H1 (cell line): ENCODE results near the gene DPEP3. TPM values are rescaled to one million over a fixed set of nuclear protein-coding genes. Genes with fewer than 3 reads are reported as not detected.

Experiments
- CTCF ChIA-PET: fragments of 300-600 bp; sonication (Branson Sonifier 250); formaldehyde crosslinking; loops from one replicate; lab custom pipeline; 2021; ENCODE audit not compliant: partially characterized antibody; lab: Charles Lee
- POLR2A ChIA-PET: fragments of 300-600 bp; sonication (Branson Sonifier 250); formaldehyde crosslinking; loops from one replicate; lab custom pipeline; 2021; ENCODE audit warnings: inconsistent platforms; ENCODE audit not compliant: partially characterized antibody; lab: Charles Lee
- DNase-seq, 2 experiments: peaks; one replicate each; pipeline versions ENCODE4 v3.0.0 to v3.0.0-alpha.2; 2010 to 2022; ENCODE audit warnings: low spot score in 2 of 2, low read depth in 1 of 2, mixed read lengths in 1 of 2
- FAIRE-seq: peaks from 2 replicates; lab custom pipeline; 2011; peaks lifted over from hg19 to GRCh38; lab: Jason Lieb, UNC
- H2AFZ ChIP-seq: 2 replicates; pipeline ENCODE4 v1.8.1; 2012; ENCODE audit warnings: low read length, inconsistent platforms
- H2AK5ac ChIP-seq: 2 replicates; pipeline ENCODE4 v1.6.1; 2013; ENCODE audit warnings: low read depth, low read length
- H2BK120ac ChIP-seq: replicated peaks from 2 replicates; pipeline ENCODE3; 2013; ENCODE audit warnings: low read depth, low read length, inconsistent platforms
- H2BK12ac ChIP-seq: 2 replicates; pipeline ENCODE4 v1.6.1; 2013; ENCODE audit warnings: low read depth, low read length
- H2BK15ac ChIP-seq: 2 replicates; pipeline ENCODE4 v1.6.1; 2013; ENCODE audit warnings: low read length
- H2BK20ac ChIP-seq: 2 replicates; pipeline ENCODE4 v1.6.1; 2013; ENCODE audit warnings: low read length
- H2BK5ac ChIP-seq: 2 replicates; pipeline ENCODE4 v1.6.1; 2013; ENCODE audit warnings: low read depth, low read length
- H3K14ac ChIP-seq: 2 replicates; pipeline ENCODE4 v1.6.1; 2013; ENCODE audit warnings: inconsistent platforms; ENCODE audit not compliant: insufficient read length
- H3K18ac ChIP-seq: 2 replicates; pipeline ENCODE4 v1.6.1; 2013; ENCODE audit warnings: low read length; ENCODE audit errors: extremely low read depth
- H3K23ac ChIP-seq: 2 replicates; pipeline ENCODE4 v1.6.1; 2013; ENCODE audit warnings: inconsistent platforms; ENCODE audit not compliant: insufficient read length
- H3K23me2 ChIP-seq: 2 replicates; pipeline ENCODE4 v1.6.1; 2013; ENCODE audit warnings: low read depth, low read length
- H3K27ac ChIP-seq: 2 replicates; pipeline ENCODE4 v1.6.1; 2011; ENCODE audit warnings: low read depth, low read length, inconsistent platforms
- H3K27me3 ChIP-seq, 4 experiments: replicated peaks in 1 of 4; 1 replicate in 1 of 4; 2 replicates in 3 of 4; pipeline versions ENCODE4 v1.6.1 to v1.8.1; 2011 to 2013; ENCODE audit warnings: low read length in 3 of 4, mild to moderate bottlenecking in 3 of 4, inconsistent platforms in 2 of 4, mixed read lengths in 2 of 4, moderate library complexity in 1 of 4; ENCODE audit not compliant: control insufficient read depth in 3 of 4, insufficient read depth in 3 of 4; ENCODE audit errors: extremely low read depth in 1 of 4
- H3K36me3 ChIP-seq, 4 experiments: 2 replicates each; pipeline versions ENCODE4 v1.6.1 to v1.8.1; 2011 to 2013; ENCODE audit warnings: mild to moderate bottlenecking in 4 of 4, low read length in 3 of 4, moderate library complexity in 2 of 4, control low read depth in 1 of 4, inconsistent platforms in 1 of 4; ENCODE audit not compliant: insufficient read depth in 4 of 4, control insufficient read depth in 2 of 4
- H3K4ac ChIP-seq: replicated peaks from 2 replicates; pipeline ENCODE3; 2013; ENCODE audit warnings: low read length, low read depth, mixed read lengths, inconsistent platforms; ENCODE audit not compliant: insufficient read length
- H3K4me1 ChIP-seq, 4 experiments: replicated peaks in 1 of 4; 1 replicate in 1 of 4; 2 replicates in 3 of 4; pipeline versions ENCODE4 v1.6.1 to v1.8.1; 2011 to 2013; ENCODE audit warnings: low read length in 3 of 4, inconsistent platforms in 2 of 4, mixed read lengths in 1 of 4; ENCODE audit not compliant: insufficient read depth in 4 of 4, control insufficient read depth in 3 of 4
- H3K4me2 ChIP-seq, 2 experiments: 2 replicates each; pipeline versions ENCODE4 v1.6.1 to v1.8.1; 2011 to 2013; ENCODE audit warnings: low read depth in 2 of 2, low read length in 2 of 2, control low read depth in 1 of 2, inconsistent platforms in 1 of 2, mild to moderate bottlenecking in 1 of 2; ENCODE audit not compliant: insufficient read depth in 1 of 2
- H3K4me3 ChIP-seq, 4 experiments: fragments of 200-600, 300-600 bp in 1 of 4; sonication (generic), shearing (Covaris generic), sonication (Bioruptor Twin) in 1 of 4; 2 replicates each; pipeline versions ENCODE4 v1.5.1 to v1.8.1; 2011 to 2016; ENCODE audit warnings: low read length in 4 of 4, low read depth in 3 of 4, control low read depth in 2 of 4, inconsistent platforms in 2 of 4, mild to moderate bottlenecking in 2 of 4, mixed read lengths in 1 of 4, moderate library complexity in 1 of 4; ENCODE audit not compliant: insufficient read depth in 2 of 4; ENCODE audit errors: extremely low read depth in 1 of 4
- H3K56ac ChIP-seq: replicated peaks from 2 replicates; pipeline ENCODE3; 2013; ENCODE audit warnings: low read depth, mild to moderate bottlenecking, mixed read lengths, low read length, inconsistent platforms; ENCODE audit not compliant: insufficient read length
- H3K79me1 ChIP-seq: 2 replicates; pipeline ENCODE4 v1.6.1; 2013; ENCODE audit warnings: low read depth, low read length, control low read depth
- H3K79me2 ChIP-seq, 2 experiments: 2 replicates each; pipeline versions ENCODE4 v1.6.1 to v1.8.1; 2012 to 2013; ENCODE audit warnings: low read length in 2 of 2, mild to moderate bottlenecking in 2 of 2, inconsistent platforms in 1 of 2; ENCODE audit not compliant: insufficient read depth in 2 of 2, control insufficient read depth in 1 of 2
- H3K9ac ChIP-seq, 4 experiments: replicated peaks in 1 of 4; 1 replicate in 1 of 4; 2 replicates in 3 of 4; pipeline versions ENCODE4 v1.6.1 to v1.8.1; 2011 to 2013; ENCODE audit warnings: low read depth in 3 of 4, low read length in 3 of 4, control low read depth in 2 of 4, mild to moderate bottlenecking in 2 of 4, moderate library complexity in 2 of 4, inconsistent platforms in 1 of 4; ENCODE audit errors: extremely low read depth in 1 of 4
- H3K9me3 ChIP-seq, 2 experiments: 2 replicates each; pipeline versions ENCODE4 v1.6.1 to v1.8.1; 2012 to 2013; ENCODE audit warnings: mild to moderate bottlenecking in 2 of 2, moderate library complexity in 2 of 2, control low read depth in 1 of 2, inconsistent platforms in 1 of 2, low read depth in 1 of 2, low read length in 1 of 2, mixed read lengths in 1 of 2; ENCODE audit not compliant: insufficient read depth in 2 of 2
- H4K20me1 ChIP-seq, 2 experiments: replicated peaks in 1 of 2; 2 replicates each; pipeline versions ENCODE3 to v1.8.1; 2011 to 2013; ENCODE audit warnings: inconsistent platforms in 2 of 2, low read length in 2 of 2, mild to moderate bottlenecking in 1 of 2; ENCODE audit not compliant: insufficient read depth in 2 of 2, control insufficient read depth in 1 of 2
- H4K5ac ChIP-seq: 2 replicates; pipeline ENCODE4 v1.6.1; 2013; ENCODE audit warnings: low read length, low read depth, mixed read lengths, inconsistent platforms; ENCODE audit not compliant: insufficient read length
- H4K8ac ChIP-seq: 2 replicates; pipeline ENCODE4 v1.8.0; 2013; ENCODE audit warnings: mild to moderate bottlenecking, moderate library complexity, low read length, inconsistent platforms; ENCODE audit not compliant: insufficient read depth; ENCODE audit errors: extremely low read depth
- H4K91ac ChIP-seq: replicated peaks from 2 replicates; pipeline ENCODE3; 2013; ENCODE audit warnings: low read length, mixed read lengths, inconsistent platforms; ENCODE audit not compliant: insufficient read length
- BACH1 ChIP-seq: IDR thresholded peaks from 2 replicates; pipeline ENCODE4 v1.6.1; 2012; ENCODE audit warnings: low read length, improper control_type of control experiment
- EZH2 ChIP-seq: fragments of 200-600 bp; sonication (generic); IDR thresholded peaks from 2 replicates; pipeline ENCODE4 v1.7.1; 2012; ENCODE audit warnings: low read depth, mild to moderate bottlenecking, moderate library complexity, low read length, inconsistent platforms; ENCODE audit not compliant: severe bottlenecking
- FOSL1 ChIP-seq: IDR thresholded peaks from 2 replicates; pipeline ENCODE4 v1.6.1; 2011; ENCODE audit warnings: mild to moderate bottlenecking, low read depth, low read length, moderate library complexity; ENCODE audit not compliant: insufficient read depth
- RFX5 ChIP-seq: IDR thresholded peaks from 2 replicates; pipeline ENCODE4 v1.6.1; 2011; ENCODE audit warnings: low read depth, low read length, improper control_type of control experiment, borderline replicate concordance
- SIX5 ChIP-seq: IDR thresholded peaks from 2 replicates; pipeline ENCODE4 v1.6.1; 2011; ENCODE audit warnings: mild to moderate bottlenecking, low read depth, low read length
- SRF ChIP-seq: IDR thresholded peaks from 2 replicates; pipeline ENCODE4 v1.6.1; 2011; ENCODE audit warnings: mild to moderate bottlenecking, low read depth, low read length, moderate library complexity
- TAF1 ChIP-seq: IDR thresholded peaks from 2 replicates; pipeline ENCODE4 v1.6.1; 2011; ENCODE audit warnings: mild to moderate bottlenecking, low read depth, low read length
- WGBS, 2 experiments: shearing (Covaris generic) in 1 of 2; methylation state at CpG; one replicate each; pipeline versions ENCODE4 v1.1.6 to v1.1.7; 2013 to 2015; ENCODE audit warnings: low lambda C conversion rate in 2 of 2, mixed read lengths in 2 of 2, inconsistent platforms in 1 of 2, low coverage in 1 of 2, missing lambda C conversion rate in 1 of 2; ENCODE audit not compliant: insufficient replicate concordance in 2 of 2, insufficient coverage in 1 of 2, insufficient read length in 1 of 2; ENCODE audit errors: extremely low coverage in 1 of 2, missing lambda C conversion rate in 1 of 2; 5-methylcytosine and 5-hydroxymethylcytosine counted together
- polyA plus RNA-seq, 7 experiments: library from polyadenylated mRNA; depleted of rRNA in 3 of 7; stranded (reverse) in 5 of 7; unstranded in 2 of 7; fragments of >200 nt in 5 of 7; fragments of 200-250 nt in 2 of 7; gene quantifications; 1 replicate in 5 of 7; 2 replicates in 1 of 7; 4 replicates in 1 of 7; pipeline versions ENCODE4 v1.2.1 to v1.2.3, GENCODE V29; 2011 to 2013; ENCODE audit warnings: missing spikeins in 2 of 7, mixed read lengths in 2 of 7
- total RNA-seq: library from RNA; stranded (reverse); fragmentation: NEBNext Ultra II Directional; extraction: Animal tissue kit (Norgen Biotek cat#: 25700); gene quantifications from 2 replicates; pipeline ENCODE4 v1.2.1, GENCODE V29; 2021
- TF ChIP-seq, protein P1 (sequence below): IDR thresholded peaks from 2 replicates; pipeline ENCODE4 v1.6.1; 2011; ENCODE audit warnings: low read length, improper control_type of control experiment
- TF ChIP-seq, protein P2 (sequence below): IDR thresholded peaks from 2 replicates; pipeline ENCODE4 v1.6.1; 2011; ENCODE audit warnings: low read depth, mild to moderate bottlenecking, low read length; ENCODE audit not compliant: insufficient read depth

DPEP3 gene
- total and polyA plus RNA-seq, 2 of the 8 experiments (the other 6 are each of a cell fraction or from before 2014, with no cell fraction given): 6.5 to 9.9 TPM

DNA sequence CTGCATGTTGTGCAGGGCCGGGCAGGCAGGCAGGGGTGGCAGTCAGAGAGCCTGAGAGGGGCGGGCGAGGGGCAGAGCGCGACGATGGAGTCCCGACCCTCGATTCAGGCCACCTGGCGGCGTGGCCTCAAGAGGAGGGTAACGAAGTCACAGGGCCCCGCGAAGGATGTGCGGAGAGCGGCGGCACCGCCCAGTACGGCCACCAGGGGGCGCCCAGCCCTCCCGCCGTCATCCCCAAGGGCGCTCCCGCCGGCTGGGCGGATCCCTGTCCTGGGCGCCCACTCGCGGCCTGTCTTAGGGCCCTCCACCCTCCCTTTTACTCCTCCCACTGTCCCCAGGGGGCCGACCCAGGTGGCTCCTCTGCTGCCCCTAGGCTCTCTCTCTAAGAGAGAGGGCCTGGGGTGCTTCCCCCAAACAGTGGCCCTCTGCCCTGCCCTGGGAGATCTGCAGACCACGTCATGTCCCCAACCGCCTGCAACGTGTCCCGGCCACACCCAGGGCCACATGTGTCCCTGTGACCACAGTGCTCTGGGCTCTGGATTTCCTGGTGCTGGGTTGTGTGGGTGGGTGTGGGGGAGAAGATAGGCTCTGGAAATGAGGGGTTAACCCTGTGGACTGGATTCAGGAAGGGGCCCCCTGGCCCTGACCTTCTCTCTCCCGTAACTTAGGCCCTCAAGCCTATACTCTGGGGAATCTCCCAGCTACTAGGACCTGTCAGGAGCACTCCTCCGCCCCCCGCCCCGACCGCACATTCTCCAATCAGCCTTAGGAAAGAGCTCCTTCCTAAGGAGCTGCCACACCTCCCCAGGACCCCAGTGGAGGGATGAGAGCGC, 13.1 kb upstream of the DPEP3 start:
- no peaks in the 10 kb centered on the region; the same call in 1 of the 2 replicates for H3K79me1 ChIP-seq
- no peaks in the 10 kb centered on the region for H3K36me3 ChIP-seq
- H3K23ac ChIP-seq: no peak overlapping the region
- WGBS, 2 experiments: 37% methylated on average over 25 of the region's 39 CpGs; no CpG with 5 or more reads in 1 of the 2 experiments
- H3K27ac ChIP-seq: no peak overlapping the region
- no peak overlapping the region for H3K4me3 ChIP-seq
- peaks cover 0 to 12% (median 8%) of the 10 kb centered on the region in 4 experiments; a peak in 5 of 7 replicates for H3K27me3 ChIP-seq
- no peak overlapping the region for H2BK120ac ChIP-seq
- no peak overlapping the region for H4K5ac ChIP-seq
- H3K23me2 ChIP-seq: no peaks in the 10 kb centered on the region; the same call in 1 of the 2 replicates
- no peak overlapping the region for H3K9ac ChIP-seq
- H2AFZ ChIP-seq: no peak overlapping the region
- H3K18ac ChIP-seq: no peak overlapping the region
- FAIRE-seq (no peak), DNase-seq (peak in 1 of 2 experiments; percentile 93)
- ChIA-PET CTCF (interaction anchor here (0.6 to 3.0 kb wide), 29 partner anchors 8 to 337 kb away, joined by 3 to 33 read pairs (median 4); partner anchors contain the start of genes DDX28, DPEP2NB, DPEP3 and DUS2), POLR2A (interaction anchor here (1.0 to 5.1 kb wide), 2 partner anchors 11 to 29 kb away, joined by 3 to 26 read pairs; partner anchors contain the start of genes DDX28 and DUS2)
- H2BK20ac ChIP-seq: no peak overlapping the region
- H3K4me1 ChIP-seq: no peaks in the 10 kb centered on the region; a peak in 3 of 7 replicates
- 0 out of 2 replicates have a peak overlapping the region, but pooled peaks have one; percentile 46 for H2BK15ac ChIP-seq
- H3K4ac ChIP-seq: no peak overlapping the region
- peak overlapping the region; percentile 89; the same call in 1 of the 2 replicates for H4K8ac ChIP-seq
- H3K79me2 ChIP-seq: no peaks in the 10 kb centered on the region
- H4K20me1 ChIP-seq: no peaks in the 10 kb centered on the region
- peak overlapping the region; percentile 62; the same call in 1 of the 2 replicates for H2BK12ac ChIP-seq
- H3K14ac ChIP-seq: no peak overlapping the region
- no peak overlapping the region for H3K56ac ChIP-seq
- H4K91ac ChIP-seq: no peak overlapping the region
- H2BK5ac ChIP-seq: no peak overlapping the region
- no peaks in the 10 kb centered on the region for H3K9me3 ChIP-seq
- H3K4me2 ChIP-seq: peak overlapping the region in 1 of 2 experiments; percentile 55; a peak in 3 of 4 replicates
- H2AK5ac ChIP-seq: no peak overlapping the region
- no peak for TF ChIP-seq SIX5
- TF ChIP-seq BACH1: peak; percentile 85
- TF ChIP-seq, protein P1, sequence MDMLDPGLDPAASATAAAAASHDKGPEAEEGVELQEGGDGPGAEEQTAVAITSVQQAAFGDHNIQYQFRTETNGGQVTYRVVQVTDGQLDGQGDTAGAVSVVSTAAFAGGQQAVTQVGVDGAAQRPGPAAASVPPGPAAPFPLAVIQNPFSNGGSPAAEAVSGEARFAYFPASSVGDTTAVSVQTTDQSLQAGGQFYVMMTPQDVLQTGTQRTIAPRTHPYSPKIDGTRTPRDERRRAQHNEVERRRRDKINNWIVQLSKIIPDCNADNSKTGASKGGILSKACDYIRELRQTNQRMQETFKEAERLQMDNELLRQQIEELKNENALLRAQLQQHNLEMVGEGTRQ: no peak
- no peak for TF ChIP-seq EZH2
- TF ChIP-seq, protein P2, sequence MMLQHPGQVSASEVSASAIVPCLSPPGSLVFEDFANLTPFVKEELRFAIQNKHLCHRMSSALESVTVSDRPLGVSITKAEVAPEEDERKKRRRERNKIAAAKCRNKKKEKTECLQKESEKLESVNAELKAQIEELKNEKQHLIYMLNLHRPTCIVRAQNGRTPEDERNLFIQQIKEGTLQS: no peak
- TF ChIP-seq TAF1: 0 out of 2 replicates have a peak, but pooled peaks have one; percentile 19
- no peak for TF ChIP-seq RFX5
- TF ChIP-seq SRF: no peak
- 0 out of 2 replicates have a peak, but pooled peaks have one; percentile 31 for TF ChIP-seq FOSL1
